HL-60 (cell line): ENCODE measurements around the gene DMD.

Experiments used
- GABPA ChIP-seq: IDR thresholded peaks from 2 replicates; pipeline ENCODE4 v1.6.1; 2012; ENCODE audit warnings: low read depth
- POLR2AphosphoS5 ChIP-seq: IDR thresholded peaks from 2 replicates; pipeline ENCODE4 v1.6.1; 2012; ENCODE audit warnings: low read depth
- SPI1 ChIP-seq: IDR thresholded peaks from 2 replicates; pipeline ENCODE4 v1.6.1; 2012; ENCODE audit warnings: low read depth, mild to moderate bottlenecking, borderline replicate concordance
- TF ChIP-seq, protein P1 (sequence below): IDR thresholded peaks from 2 replicates; pipeline ENCODE4 v1.6.1; 2012; ENCODE audit warnings: low read depth; ENCODE audit not compliant: insufficient replicate concordance
- TF ChIP-seq, protein P2 (sequence below): IDR thresholded peaks from one replicate; pipeline ENCODE4 v1.5.1; 2011; ENCODE audit warnings: low read length, control low read depth, inconsistent platforms; ENCODE audit not compliant: insufficient read depth

GRCh38 chrX:31130457-31131220, 2080.7 kb downstream of the DMD start:
- TF ChIP-seq, protein P1, sequence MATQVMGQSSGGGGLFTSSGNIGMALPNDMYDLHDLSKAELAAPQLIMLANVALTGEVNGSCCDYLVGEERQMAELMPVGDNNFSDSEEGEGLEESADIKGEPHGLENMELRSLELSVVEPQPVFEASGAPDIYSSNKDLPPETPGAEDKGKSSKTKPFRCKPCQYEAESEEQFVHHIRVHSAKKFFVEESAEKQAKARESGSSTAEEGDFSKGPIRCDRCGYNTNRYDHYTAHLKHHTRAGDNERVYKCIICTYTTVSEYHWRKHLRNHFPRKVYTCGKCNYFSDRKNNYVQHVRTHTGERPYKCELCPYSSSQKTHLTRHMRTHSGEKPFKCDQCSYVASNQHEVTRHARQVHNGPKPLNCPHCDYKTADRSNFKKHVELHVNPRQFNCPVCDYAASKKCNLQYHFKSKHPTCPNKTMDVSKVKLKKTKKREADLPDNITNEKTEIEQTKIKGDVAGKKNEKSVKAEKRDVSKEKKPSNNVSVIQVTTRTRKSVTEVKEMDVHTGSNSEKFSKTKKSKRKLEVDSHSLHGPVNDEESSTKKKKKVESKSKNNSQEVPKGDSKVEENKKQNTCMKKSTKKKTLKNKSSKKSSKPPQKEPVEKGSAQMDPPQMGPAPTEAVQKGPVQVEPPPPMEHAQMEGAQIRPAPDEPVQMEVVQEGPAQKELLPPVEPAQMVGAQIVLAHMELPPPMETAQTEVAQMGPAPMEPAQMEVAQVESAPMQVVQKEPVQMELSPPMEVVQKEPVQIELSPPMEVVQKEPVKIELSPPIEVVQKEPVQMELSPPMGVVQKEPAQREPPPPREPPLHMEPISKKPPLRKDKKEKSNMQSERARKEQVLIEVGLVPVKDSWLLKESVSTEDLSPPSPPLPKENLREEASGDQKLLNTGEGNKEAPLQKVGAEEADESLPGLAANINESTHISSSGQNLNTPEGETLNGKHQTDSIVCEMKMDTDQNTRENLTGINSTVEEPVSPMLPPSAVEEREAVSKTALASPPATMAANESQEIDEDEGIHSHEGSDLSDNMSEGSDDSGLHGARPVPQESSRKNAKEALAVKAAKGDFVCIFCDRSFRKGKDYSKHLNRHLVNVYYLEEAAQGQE = no peak
- TF ChIP-seq, protein P2, sequence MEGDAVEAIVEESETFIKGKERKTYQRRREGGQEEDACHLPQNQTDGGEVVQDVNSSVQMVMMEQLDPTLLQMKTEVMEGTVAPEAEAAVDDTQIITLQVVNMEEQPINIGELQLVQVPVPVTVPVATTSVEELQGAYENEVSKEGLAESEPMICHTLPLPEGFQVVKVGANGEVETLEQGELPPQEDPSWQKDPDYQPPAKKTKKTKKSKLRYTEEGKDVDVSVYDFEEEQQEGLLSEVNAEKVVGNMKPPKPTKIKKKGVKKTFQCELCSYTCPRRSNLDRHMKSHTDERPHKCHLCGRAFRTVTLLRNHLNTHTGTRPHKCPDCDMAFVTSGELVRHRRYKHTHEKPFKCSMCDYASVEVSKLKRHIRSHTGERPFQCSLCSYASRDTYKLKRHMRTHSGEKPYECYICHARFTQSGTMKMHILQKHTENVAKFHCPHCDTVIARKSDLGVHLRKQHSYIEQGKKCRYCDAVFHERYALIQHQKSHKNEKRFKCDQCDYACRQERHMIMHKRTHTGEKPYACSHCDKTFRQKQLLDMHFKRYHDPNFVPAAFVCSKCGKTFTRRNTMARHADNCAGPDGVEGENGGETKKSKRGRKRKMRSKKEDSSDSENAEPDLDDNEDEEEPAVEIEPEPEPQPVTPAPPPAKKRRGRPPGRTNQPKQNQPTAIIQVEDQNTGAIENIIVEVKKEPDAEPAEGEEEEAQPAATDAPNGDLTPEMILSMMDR = no peak
- no peak for TF ChIP-seq POLR2AphosphoS5
- TF ChIP-seq GABPA = no peak
- TF ChIP-seq SPI1 = no peak
